Fibroblast of villous mesenchyme (primary cell): ENCODE data around the gene WRNIP1. TPM values are rescaled to one million over a fixed set of nuclear protein-coding genes. Genes with fewer than 3 reads are reported as not detected.

Source experiments
- DNase-seq: peaks from one replicate; pipeline ENCODE4 v3.0.0-alpha.2; 2010; ENCODE audit warnings: low read depth
- H3K4me3 ChIP-seq: 2 replicates; pipeline ENCODE4 v1.5.1; 2011; ENCODE audit warnings: low read depth, mild to moderate bottlenecking, low read length
- CTCF ChIP-seq: IDR thresholded peaks from 2 replicates; pipeline ENCODE4 v1.5.1; 2012; ENCODE audit warnings: low read depth, mild to moderate bottlenecking, low read length; ENCODE audit not compliant: insufficient read depth
- total RNA-seq: library from RNA; depleted of rRNA; stranded (reverse); fragments of >200 nt; gene quantifications from 2 replicates; pipeline ENCODE4 v1.2.3, GENCODE V29; 2012

WRNIP1 gene
- total RNA-seq, result 35.1 and 38.0 TPM in 2 replicates

- peak; percentile 99 for DNase-seq
- H3K4me3 ChIP-seq, result peak within 1 kb of the TSS; percentile 86
- TF ChIP-seq CTCF, result peak; percentile 53
Measured at GRCh38 chr6:2765166-2765895, at the start of gene WRNIP1. Gene WRNIP1, plus strand, starts transcription at chr6:2765393. Its CDS starts 230 bp downstream, at chr6:2765623.

GRCh38 chr6:2715737-2716136, 49.5 kb upstream of the WRNIP1 start:
- H3K4me3 ChIP-seq, result no peak overlapping the region
- peak; percentile 46 for DNase-seq
- TF ChIP-seq CTCF, result no peak

- H3K4me3 ChIP-seq, result no peak overlapping the region
- no peak for DNase-seq
- TF ChIP-seq CTCF, result no peak
Measured at GRCh38 chr6:2716936-2717700, 48.1 kb upstream of the WRNIP1 start.

DNA sequence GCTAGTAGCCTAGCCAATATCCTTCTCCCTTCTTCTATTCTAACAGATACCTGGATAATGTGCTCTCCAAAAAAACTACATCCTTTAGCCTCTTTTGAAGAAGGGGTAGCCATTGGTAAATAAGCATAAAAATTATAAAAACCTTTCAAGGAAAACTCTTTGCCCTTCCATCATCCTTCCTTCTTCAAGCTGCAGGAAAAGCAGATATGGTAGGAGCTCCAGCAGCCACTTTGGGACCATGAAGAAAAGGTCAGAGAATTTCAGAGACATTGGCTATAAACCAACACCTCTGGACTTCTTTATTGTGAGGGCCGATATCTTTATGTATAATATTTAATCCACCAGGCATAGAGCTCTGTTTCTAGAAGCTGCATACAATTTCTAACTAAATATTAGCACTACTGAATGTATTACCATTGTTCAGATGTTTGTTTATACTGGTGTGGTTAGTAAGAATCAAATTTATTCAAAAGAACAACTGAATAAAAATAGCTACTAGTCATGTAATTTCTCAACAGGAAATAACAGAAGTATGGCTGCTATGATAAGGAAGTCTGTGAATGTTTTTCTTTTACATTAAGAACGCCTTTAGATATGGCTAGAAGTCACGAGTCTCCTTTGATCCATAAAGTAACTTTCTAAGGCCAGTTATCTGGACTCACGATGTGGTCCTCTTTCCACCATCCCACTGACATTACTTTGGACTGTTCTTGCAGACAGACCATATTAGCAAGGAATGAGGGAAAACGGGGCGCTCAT, 46.7 kb upstream of the WRNIP1 start:
- no peak for TF ChIP-seq CTCF
- peak; percentile 31 for DNase-seq
- no peak overlapping the region for H3K4me3 ChIP-seq

DNA sequence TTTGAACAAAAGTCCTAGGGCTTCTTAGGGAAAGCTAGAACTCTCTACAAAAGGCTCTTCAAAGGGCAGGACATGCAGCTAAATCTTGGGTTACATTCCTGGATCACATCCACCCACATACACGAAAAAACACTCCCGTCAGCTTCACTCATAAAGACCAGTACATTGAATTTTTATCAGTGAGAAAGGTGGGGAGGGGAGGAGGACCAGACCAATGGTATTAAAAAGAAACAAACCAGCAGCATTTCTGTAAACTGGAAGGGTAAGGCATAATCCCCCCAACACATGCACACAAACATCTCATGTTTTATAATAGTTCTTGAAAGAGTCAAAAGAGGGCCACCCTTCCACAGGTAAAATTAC, 46.1 kb upstream of the WRNIP1 start:
- no peak for TF ChIP-seq CTCF
- no peak for DNase-seq
- no peak overlapping the region for H3K4me3 ChIP-seq

- no peak overlapping the region for H3K4me3 ChIP-seq
- no peak for TF ChIP-seq CTCF
- DNase-seq, result no peak
Measured at GRCh38 chr6:2721219-2721618, 44.0 kb upstream of the WRNIP1 start.
